Hepatocyte (in vitro differentiated cells): ENCODE measurements around the gene NAV1.

Experiments
- EZH2phosphoT487 ChIP-seq: fragments of 200-600 bp; sonication (generic); IDR thresholded peaks from one replicate; pipeline ENCODE4 v1.6.1; 2018; ENCODE audit warnings: antibody characterized with exemption, mild to moderate bottlenecking, low read depth, moderate library complexity; ENCODE audit not compliant: unreplicated experiment, severe bottlenecking
- TF ChIP-seq, protein P1 (sequence below): fragments of 200-600 bp; sonication (generic); IDR thresholded peaks from 2 replicates; pipeline ENCODE4 v1.5.1; 2016; ENCODE audit warnings: antibody characterized with exemption, mild to moderate bottlenecking; ENCODE audit not compliant: poor library complexity

DNA sequence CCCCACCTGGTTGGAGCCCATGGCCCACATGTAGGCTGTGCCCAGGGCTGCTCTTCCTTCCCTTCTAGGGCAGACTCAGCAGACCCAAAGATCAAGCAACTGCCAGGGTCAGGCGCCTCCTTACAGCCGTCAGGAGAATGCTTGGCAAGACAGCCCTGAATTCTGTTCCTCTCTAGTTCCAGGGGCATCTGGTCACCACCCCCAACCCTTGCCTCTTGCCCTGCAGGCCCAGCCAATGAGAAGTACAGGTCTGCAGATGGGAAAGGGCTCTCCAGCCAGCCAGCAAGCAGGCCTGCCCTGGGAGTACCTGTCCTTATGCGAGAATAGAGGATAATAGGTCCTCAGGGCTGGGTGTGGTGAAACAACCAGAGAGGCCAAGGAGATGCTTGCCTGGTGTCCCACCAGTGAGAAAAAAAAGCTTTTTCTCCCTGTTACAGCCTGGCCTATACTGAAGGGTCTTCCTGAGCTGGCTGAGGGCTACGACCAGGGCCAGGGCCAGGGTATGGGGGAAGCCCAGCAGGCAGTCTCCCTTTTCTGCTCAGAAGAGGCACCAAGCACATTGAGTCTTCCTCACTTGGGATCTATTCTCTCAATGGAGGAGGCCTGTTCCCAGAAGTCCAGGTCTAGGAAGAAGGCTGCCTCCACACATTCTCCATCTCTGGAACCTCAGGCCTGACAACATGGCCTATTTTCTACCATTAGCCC, 31.4 kb downstream of the NAV1 start:
- TF ChIP-seq, protein P1, sequence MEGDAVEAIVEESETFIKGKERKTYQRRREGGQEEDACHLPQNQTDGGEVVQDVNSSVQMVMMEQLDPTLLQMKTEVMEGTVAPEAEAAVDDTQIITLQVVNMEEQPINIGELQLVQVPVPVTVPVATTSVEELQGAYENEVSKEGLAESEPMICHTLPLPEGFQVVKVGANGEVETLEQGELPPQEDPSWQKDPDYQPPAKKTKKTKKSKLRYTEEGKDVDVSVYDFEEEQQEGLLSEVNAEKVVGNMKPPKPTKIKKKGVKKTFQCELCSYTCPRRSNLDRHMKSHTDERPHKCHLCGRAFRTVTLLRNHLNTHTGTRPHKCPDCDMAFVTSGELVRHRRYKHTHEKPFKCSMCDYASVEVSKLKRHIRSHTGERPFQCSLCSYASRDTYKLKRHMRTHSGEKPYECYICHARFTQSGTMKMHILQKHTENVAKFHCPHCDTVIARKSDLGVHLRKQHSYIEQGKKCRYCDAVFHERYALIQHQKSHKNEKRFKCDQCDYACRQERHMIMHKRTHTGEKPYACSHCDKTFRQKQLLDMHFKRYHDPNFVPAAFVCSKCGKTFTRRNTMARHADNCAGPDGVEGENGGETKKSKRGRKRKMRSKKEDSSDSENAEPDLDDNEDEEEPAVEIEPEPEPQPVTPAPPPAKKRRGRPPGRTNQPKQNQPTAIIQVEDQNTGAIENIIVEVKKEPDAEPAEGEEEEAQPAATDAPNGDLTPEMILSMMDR: no peak
- no peak for TF ChIP-seq EZH2phosphoT487
